Activated naive CD4-positive, alpha-beta T cell treated with anti-CD3 and anti-CD28 coated beads, Interleukin-2, amount 50 U/mL, for 24 hours (primary cell): ENCODE results near the gene DDRGK1.
A peak's percentile ranks its signal among the peaks of the same experiment; 100 is the strongest.

Experiments used
- H3K27ac Mint-ChIP-seq: one replicate; pipeline ENCODE4 v1.8.0; 2021; ENCODE audit warnings: mild to moderate bottlenecking, mixed read lengths
- H3K27me3 Mint-ChIP-seq: one replicate; pipeline ENCODE4 v1.8.0; 2021; ENCODE audit warnings: mixed read lengths
- H3K36me3 Mint-ChIP-seq: one replicate; pipeline ENCODE4 v1.8.0; 2021; ENCODE audit warnings: mixed read lengths
- H3K4me1 Mint-ChIP-seq: one replicate; pipeline ENCODE4 v1.8.0; 2021; ENCODE audit warnings: mixed read lengths
- H3K4me3 Mint-ChIP-seq: one replicate; pipeline ENCODE4 v1.8.0; 2021; ENCODE audit warnings: mild to moderate bottlenecking, mixed read lengths
- H3K9me3 Mint-ChIP-seq: one replicate; pipeline ENCODE4 v1.8.0; 2021; ENCODE audit warnings: mixed read lengths

Gene DDRGK1

GRCh38 chr20:3204124-3204794, at the start of gene DDRGK1:
Gene DDRGK1 (minus strand): TSS chr20:3204682. CDS start chr20:3204627, 55 bp downstream.
- Mint-ChIP-seq H3K27ac (peak within 1 kb of the TSS; percentile 97), H3K4me1 (peaks cover 18% of the 10 kb centered on the region), H3K36me3 (peaks cover 9% of the 10 kb centered on the region), H3K9me3 (no peaks in the 10 kb centered on the region), H3K27me3 (no peaks in the 10 kb centered on the region), H3K4me3 (peak within 1 kb of the TSS; percentile 97)

GRCh38 chr20:3251806-3252205, 47.3 kb upstream of the DDRGK1 start:
- Mint-ChIP-seq H3K27ac (no peak overlapping the region), H3K9me3 (no peaks in the 10 kb centered on the region), H3K27me3 (peaks cover 13% of the 10 kb centered on the region), H3K4me3 (no peak overlapping the region), H3K4me1 (peaks cover 3% of the 10 kb centered on the region), H3K36me3 (no peaks in the 10 kb centered on the region)

GRCh38 chr20:3250091-3250504, 45.6 kb upstream of the DDRGK1 start:
- Mint-ChIP-seq H3K4me1 (peaks cover 3% of the 10 kb centered on the region), H3K27ac (no peak overlapping the region), H3K27me3 (peaks cover 16% of the 10 kb centered on the region), H3K4me3 (peak overlapping the region; percentile 5), H3K9me3 (no peaks in the 10 kb centered on the region), H3K36me3 (no peaks in the 10 kb centered on the region)

GRCh38 chr20:3248993-3249347, 44.5 kb upstream of the DDRGK1 start:
- Mint-ChIP-seq H3K36me3 (no peaks in the 10 kb centered on the region), H3K4me1 (peaks cover 3% of the 10 kb centered on the region), H3K9me3 (no peaks in the 10 kb centered on the region), H3K27me3 (peaks cover 16% of the 10 kb centered on the region), H3K27ac (no peak overlapping the region), H3K4me3 (peak overlapping the region; percentile 60)

GRCh38 chr20:3248167-3248992, 43.9 kb upstream of the DDRGK1 start:
- H3K9me3 Mint-ChIP-seq: no peaks in the 10 kb centered on the region
- H3K27ac Mint-ChIP-seq: no peak overlapping the region
- H3K27me3 Mint-ChIP-seq: peaks cover 18% of the 10 kb centered on the region
- peak overlapping the region; percentile 60 for H3K4me3 Mint-ChIP-seq
- H3K36me3 Mint-ChIP-seq: no peaks in the 10 kb centered on the region
- peaks cover 3% of the 10 kb centered on the region for H3K4me1 Mint-ChIP-seq

- H3K27ac Mint-ChIP-seq: no peak overlapping the region
- H3K36me3 Mint-ChIP-seq: no peaks in the 10 kb centered on the region
- H3K4me3 Mint-ChIP-seq: no peak overlapping the region
- peaks cover 18% of the 10 kb centered on the region for H3K27me3 Mint-ChIP-seq
- H3K4me1 Mint-ChIP-seq: peaks cover 3% of the 10 kb centered on the region
- no peaks in the 10 kb centered on the region for H3K9me3 Mint-ChIP-seq
Observed at GRCh38 chr20:3247638-3248037, 43.2 kb upstream of the DDRGK1 start.

- Mint-ChIP-seq H3K9me3 (no peaks in the 10 kb centered on the region), H3K27ac (no peak overlapping the region), H3K4me1 (peaks cover 3% of the 10 kb centered on the region), H3K36me3 (no peaks in the 10 kb centered on the region), H3K27me3 (peaks cover 21% of the 10 kb centered on the region), H3K4me3 (no peak overlapping the region)
Observed at GRCh38 chr20:3246682-3247081, 42.2 kb upstream of the DDRGK1 start.

- Mint-ChIP-seq H3K27ac (no peak overlapping the region), H3K27me3 (peaks cover 22% of the 10 kb centered on the region)
Observed at GRCh38 chr20:3245711-3246110, 41.2 kb upstream of the DDRGK1 start.

GRCh38 chr20:3245156-3245555, 40.7 kb upstream of the DDRGK1 start:
- peaks cover 21% of the 10 kb centered on the region for H3K27me3 Mint-ChIP-seq
- H3K4me3 Mint-ChIP-seq: no peak overlapping the region
- peaks cover 8% of the 10 kb centered on the region for H3K4me1 Mint-ChIP-seq
- no peaks in the 10 kb centered on the region for H3K9me3 Mint-ChIP-seq
- H3K36me3 Mint-ChIP-seq: no peaks in the 10 kb centered on the region
- H3K27ac Mint-ChIP-seq: no peak overlapping the region

More at GRCh38 chr20:3245711-3246110, 41.2 kb upstream of the DDRGK1 start:
- Mint-ChIP-seq H3K36me3 (no peaks in the 10 kb centered on the region), H3K9me3 (no peaks in the 10 kb centered on the region), H3K4me1 (peaks cover 6% of the 10 kb centered on the region), H3K4me3 (no peak overlapping the region)

- Mint-ChIP-seq H3K27ac (no peak overlapping the region), H3K4me1 (peaks cover 10% of the 10 kb centered on the region), H3K36me3 (no peaks in the 10 kb centered on the region), H3K27me3 (peaks cover 22% of the 10 kb centered on the region), H3K4me3 (no peak overlapping the region), H3K9me3 (no peaks in the 10 kb centered on the region)
Observed at GRCh38 chr20:3244613-3245012, 40.1 kb upstream of the DDRGK1 start.

- no peaks in the 10 kb centered on the region for H3K9me3 Mint-ChIP-seq
- H3K4me3 Mint-ChIP-seq: no peak overlapping the region
- H3K27me3 Mint-ChIP-seq: peaks cover 23% of the 10 kb centered on the region
- H3K36me3 Mint-ChIP-seq: no peaks in the 10 kb centered on the region
- no peak overlapping the region for H3K27ac Mint-ChIP-seq
- peaks cover 12% of the 10 kb centered on the region for H3K4me1 Mint-ChIP-seq
Observed at GRCh38 chr20:3243718-3244358, 39.4 kb upstream of the DDRGK1 start.

- Mint-ChIP-seq H3K9me3 (no peaks in the 10 kb centered on the region), H3K4me3 (no peak overlapping the region), H3K27me3 (peaks cover 24% of the 10 kb centered on the region), H3K27ac (peak overlapping the region; percentile 57), H3K36me3 (no peaks in the 10 kb centered on the region), H3K4me1 (peaks cover 12% of the 10 kb centered on the region)
Observed at GRCh38 chr20:3242172-3242692, 37.8 kb upstream of the DDRGK1 start.

GRCh38 chr20:3240776-3241363, 36.4 kb upstream of the DDRGK1 start:
- no peak overlapping the region for H3K27ac Mint-ChIP-seq
- no peaks in the 10 kb centered on the region for H3K36me3 Mint-ChIP-seq

GRCh38 chr20:3239867-3240775, 35.6 kb upstream of the DDRGK1 start:
- Mint-ChIP-seq H3K4me1 (peaks cover 12% of the 10 kb centered on the region), H3K27me3 (peaks cover 36% of the 10 kb centered on the region), H3K9me3 (no peaks in the 10 kb centered on the region), H3K36me3 (no peaks in the 10 kb centered on the region), H3K27ac (no peak overlapping the region), H3K4me3 (peak overlapping the region; percentile 85)

More at GRCh38 chr20:3240776-3241363, 36.4 kb upstream of the DDRGK1 start:
- H3K4me1 Mint-ChIP-seq: peaks cover 12% of the 10 kb centered on the region
- H3K27me3 Mint-ChIP-seq: peaks cover 34% of the 10 kb centered on the region
- H3K9me3 Mint-ChIP-seq: no peaks in the 10 kb centered on the region
- H3K4me3 Mint-ChIP-seq: peak overlapping the region; percentile 61
